Measurements from ENCODE around the gene JMJD8. TPM values are rescaled to one million over a fixed set of nuclear protein-coding genes. Genes with fewer than 3 reads are reported as not detected.

The JMJD8 gene
- total and polyA plus RNA-seq, 9 of the 15 experiments (the other 6 are each of a cell fraction or from before 2014, with no cell fraction given): 1.2 to 50.6 (median 29.3) TPM

DNA sequence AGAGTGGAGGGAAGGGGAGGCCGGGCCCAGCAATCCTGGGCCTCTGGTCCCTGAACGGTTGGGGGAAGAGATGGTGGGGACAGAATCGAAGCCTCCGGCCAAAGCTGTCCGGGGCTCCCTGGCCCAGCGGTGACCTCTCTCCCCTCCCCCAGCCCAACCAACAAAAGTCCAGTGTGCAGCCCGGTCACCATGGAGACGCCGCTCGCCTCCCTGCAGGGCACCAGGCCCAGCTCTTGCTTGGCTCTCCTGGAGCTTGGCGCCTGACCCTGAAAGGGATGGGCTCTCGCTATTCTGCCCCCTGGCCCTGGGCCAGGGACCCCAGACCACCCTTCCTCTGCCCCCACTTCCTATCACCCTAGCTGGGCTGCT lies 32.0 kb upstream of the JMJD8 start:
- Histone ChIP-seq H3K9me3 (replicated peaks; ENCODE audit: control insufficient read depth, insufficient read depth, low read depth, low read length) (no peaks in the 10 kb centered on the region), H3K9ac (ENCODE audit: insufficient read depth in 1 of 2, low read depth in 2 of 2, low read length in 2 of 2) (peak overlapping the region; percentile 42 to 92; a peak in 3 of 4 replicates), H3K27me3 (ENCODE audit: control insufficient read depth in 2 of 2, insufficient read depth in 2 of 2, low read length in 2 of 2) (no peaks in the 10 kb centered on the region), H3K4me3 (peak overlapping the region; percentile 68), H3K9me1 (ENCODE audit: control insufficient read depth, insufficient read depth, low read length) (peaks cover 3% of the 10 kb centered on the region), H4K20me1 (replicated peaks; ENCODE audit: control insufficient read depth, insufficient read depth, low read length) (no peaks in the 10 kb centered on the region; the same call in 1 of the 2 replicates), H3K79me2 (ENCODE audit: control insufficient read depth, insufficient read depth, low read length) (peaks cover 32% of the 10 kb centered on the region), H3K36me3 (ENCODE audit: control insufficient read depth, insufficient read depth, low read length) (peaks cover 19% of the 10 kb centered on the region; the same call in 2 of the 3 replicates), H3K4me1 (replicated peaks in 1 of 2; ENCODE audit: control insufficient read depth in 2 of 2, insufficient read depth in 2 of 2, low read length in 2 of 2) (peaks cover 12 to 85% of the 10 kb centered on the region in 2 experiments; a peak in 4 of 5 replicates), H3K27ac (ENCODE audit: extremely low read depth, low read depth, low read length) (peak overlapping the region; percentile 23; the same call in 1 of the 3 replicates), H2AFZ (ENCODE audit: low read depth, low read length) (0 out of 2 replicates have a peak overlapping the region, but pooled peaks have one; percentile 59), H3K4me2 (ENCODE audit: insufficient read depth, low read length) (peak overlapping the region; percentile 77)
- BruUV-seq (replicated peaks): TSS peak; percentile 58
- ATAC-seq (no peak), FAIRE-seq (no peak), DNase-seq (ENCODE audit: extremely low read depth in 1 of 4, low spot score in 3 of 4) (peak; percentile 34 to 72 (median 44))
- in situ Hi-C loops (cut with MboI): loop anchor here (10.0 kb wide), 1 partner anchor 339 kb away; no protein-coding TSS in a partner anchor
- CTCF ChIA-PET (ENCODE audit: low intra/inter-chr PET ratio): no interaction called here
- POLR2A ChIA-PET: interaction anchor here (0.6 to 1.7 kb wide), 7 partner anchors 9 to 154 kb away, joined by 3 to 5 read pairs (median 3); partner anchors contain the start of genes CCDC78, CHTF18 and RPUSD1
- WGBS (ENCODE audit: insufficient coverage, low coverage, missing lambda C conversion rate): 15% methylated on average over 12 of the region's 12 CpGs
- intact Hi-C loops (cut with micrococcal nuclease): no loop called here
- no peak for TF ChIP-seq RBM14 (IDR thresholded peaks at IDR 0.05; ENCODE audit: borderline replicate concordance, insufficient read depth, low read depth, low read length)
- no peak for TF ChIP-seq NR0B1 (IDR thresholded peaks at IDR 0.05; ENCODE audit: partially characterized antibody)
- no peak for TF ChIP-seq XRCC4 (IDR thresholded peaks at IDR 0.05; ENCODE audit: extremely low read depth, insufficient read depth, insufficient read length)
- TF ChIP-seq SMAD3 (CRISPR knock-in tag; conservative IDR thresholded peaks at IDR 0.05): no peak
- TF ChIP-seq PML (IDR thresholded peaks at IDR 0.05; ENCODE audit: low read length): no peak
- TF ChIP-seq ZNF184 (CRISPR knock-in tag; IDR thresholded peaks at IDR 0.05): no peak
- TF ChIP-seq, protein P1, sequence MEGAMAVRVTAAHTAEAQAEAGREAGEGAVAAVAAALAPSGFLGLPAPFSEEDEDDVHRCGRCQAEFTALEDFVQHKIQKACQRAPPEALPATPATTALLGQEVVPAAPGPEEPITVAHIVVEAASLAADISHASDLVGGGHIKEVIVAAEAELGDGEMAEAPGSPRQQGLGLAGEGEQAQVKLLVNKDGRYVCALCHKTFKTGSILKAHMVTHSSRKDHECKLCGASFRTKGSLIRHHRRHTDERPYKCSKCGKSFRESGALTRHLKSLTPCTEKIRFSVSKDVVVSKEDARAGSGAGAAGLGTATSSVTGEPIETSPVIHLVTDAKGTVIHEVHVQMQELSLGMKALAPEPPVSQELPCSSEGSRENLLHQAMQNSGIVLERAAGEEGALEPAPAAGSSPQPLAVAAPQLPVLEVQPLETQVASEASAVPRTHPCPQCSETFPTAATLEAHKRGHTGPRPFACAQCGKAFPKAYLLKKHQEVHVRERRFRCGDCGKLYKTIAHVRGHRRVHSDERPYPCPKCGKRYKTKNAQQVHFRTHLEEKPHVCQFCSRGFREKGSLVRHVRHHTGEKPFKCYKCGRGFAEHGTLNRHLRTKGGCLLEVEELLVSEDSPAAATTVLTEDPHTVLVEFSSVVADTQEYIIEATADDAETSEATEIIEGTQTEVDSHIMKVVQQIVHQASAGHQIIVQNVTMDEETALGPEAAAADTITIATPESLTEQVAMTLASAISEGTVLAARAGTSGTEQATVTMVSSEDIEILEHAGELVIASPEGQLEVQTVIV (CRISPR knock-in tag; IDR thresholded peaks at IDR 0.05; ENCODE audit: borderline replicate concordance): no peak
- TF ChIP-seq CBX5 (IDR thresholded peaks at IDR 0.05; ENCODE audit: borderline replicate concordance, low read depth): no peak
- TF ChIP-seq DLX4 (CRISPR knock-in tag; IDR thresholded peaks at IDR 0.05): no peak
- no peak for TF ChIP-seq KLF16 (IDR thresholded peaks at IDR 0.05)
- TF ChIP-seq FOXP1 (CRISPR knock-in tag; IDR thresholded peaks at IDR 0.05): no peak
- TF ChIP-seq, protein P2, sequence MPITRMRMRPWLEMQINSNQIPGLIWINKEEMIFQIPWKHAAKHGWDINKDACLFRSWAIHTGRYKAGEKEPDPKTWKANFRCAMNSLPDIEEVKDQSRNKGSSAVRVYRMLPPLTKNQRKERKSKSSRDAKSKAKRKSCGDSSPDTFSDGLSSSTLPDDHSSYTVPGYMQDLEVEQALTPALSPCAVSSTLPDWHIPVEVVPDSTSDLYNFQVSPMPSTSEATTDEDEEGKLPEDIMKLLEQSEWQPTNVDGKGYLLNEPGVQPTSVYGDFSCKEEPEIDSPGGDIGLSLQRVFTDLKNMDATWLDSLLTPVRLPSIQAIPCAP (CRISPR knock-in tag; IDR thresholded peaks at IDR 0.05; ENCODE audit: borderline replicate concordance): no peak

All from K562 (cell line).